H9 (cell line): ENCODE results near the gene BORCS8. TPM values are rescaled to one million over a fixed set of nuclear protein-coding genes. Genes with fewer than 3 reads are reported as not detected.

Experiments
- DNase-seq: peaks from one replicate; pipeline ENCODE4 v3.0.0-alpha.2; 2017
- H2AFZ ChIP-seq: one replicate; pipeline ENCODE4 v1.6.1; 2013; ENCODE audit warnings: mild to moderate bottlenecking, low read length, control low read depth, moderate library complexity
- H2AK5ac ChIP-seq: 2 replicates; pipeline ENCODE4 v1.6.1; 2013; ENCODE audit warnings: low read length, control low read depth, mixed read lengths; ENCODE audit not compliant: insufficient read length
- H2BK120ac ChIP-seq: one replicate; pipeline ENCODE4 v1.6.1; 2013; ENCODE audit warnings: low read depth, mild to moderate bottlenecking, low read length, control low read depth, inconsistent platforms; ENCODE audit not compliant: poor library complexity, severe bottlenecking
- H2BK12ac ChIP-seq: 2 replicates; pipeline ENCODE4 v1.6.1; 2013; ENCODE audit warnings: low read length, control low read depth, mixed read lengths, low read depth; ENCODE audit not compliant: insufficient read length
- H2BK15ac ChIP-seq: 2 replicates; pipeline ENCODE4 v1.6.1; 2013; ENCODE audit warnings: low read depth, low read length, control low read depth
- H2BK20ac ChIP-seq: one replicate; pipeline ENCODE4 v1.6.1; 2013; ENCODE audit warnings: low read depth, mild to moderate bottlenecking, low read length, control low read depth, inconsistent platforms; ENCODE audit not compliant: poor library complexity, severe bottlenecking
- H2BK5ac ChIP-seq: 2 replicates; pipeline ENCODE4 v1.6.1; 2013; ENCODE audit warnings: low read length, control low read depth, mixed read lengths; ENCODE audit not compliant: insufficient read length
- H3K14ac ChIP-seq: 2 replicates; pipeline ENCODE4 v1.6.1; 2013; ENCODE audit warnings: low read length, control low read depth; ENCODE audit not compliant: insufficient read depth
- H3K18ac ChIP-seq: 2 replicates; pipeline ENCODE4 v1.6.1; 2013; ENCODE audit warnings: low read depth, mild to moderate bottlenecking, mixed read lengths, low read length, control low read depth; ENCODE audit not compliant: insufficient read length
- H3K23ac ChIP-seq: 2 replicates; pipeline ENCODE4 v1.6.1; 2013; ENCODE audit warnings: low read length, control low read depth, mixed read lengths, low read depth; ENCODE audit not compliant: insufficient read length
- H3K23me2 ChIP-seq: 2 replicates; pipeline ENCODE4 v1.6.1; 2013; ENCODE audit warnings: low read depth, mild to moderate bottlenecking, mixed read lengths, low read length, control low read depth; ENCODE audit not compliant: insufficient read length, poor library complexity, severe bottlenecking
- H3K27ac ChIP-seq: 2 replicates; pipeline ENCODE4 v1.5.1; 2013; ENCODE audit warnings: low read length, control low read depth, mixed read lengths, low read depth; ENCODE audit not compliant: insufficient read length
- H3K27me3 ChIP-seq: 2 replicates; pipeline ENCODE4 v1.6.1; 2013; ENCODE audit warnings: low read length, control low read depth, inconsistent platforms; ENCODE audit not compliant: insufficient read depth
- H3K4ac ChIP-seq: 2 replicates; pipeline ENCODE4 v1.6.1; 2013; ENCODE audit warnings: low read depth, mild to moderate bottlenecking, control low read depth, inconsistent platforms, low read length, moderate library complexity
- H3K4me1 ChIP-seq: 2 replicates; pipeline ENCODE4 v1.6.1; 2013; ENCODE audit warnings: low read length, control low read depth, inconsistent platforms; ENCODE audit not compliant: insufficient read depth
- H3K4me2 ChIP-seq: 2 replicates; pipeline ENCODE4 v1.6.1; 2013; ENCODE audit warnings: low read length, control low read depth, mixed read lengths; ENCODE audit not compliant: insufficient read length, insufficient read depth
- H3K56ac ChIP-seq: 2 replicates; pipeline ENCODE4 v1.6.1; 2013; ENCODE audit warnings: low read depth, mild to moderate bottlenecking, mixed read lengths, low read length, control low read depth; ENCODE audit not compliant: insufficient read length
- H3K79me1 ChIP-seq: 2 replicates; pipeline ENCODE4 v1.6.1; 2013; ENCODE audit warnings: low read depth, mild to moderate bottlenecking, moderate library complexity, low read length, control low read depth, inconsistent platforms; ENCODE audit not compliant: insufficient read depth, poor library complexity, severe bottlenecking
- H3K79me2 ChIP-seq: 2 replicates; pipeline ENCODE4 v1.6.1; 2013; ENCODE audit warnings: low read length, control low read depth, inconsistent platforms; ENCODE audit not compliant: insufficient read depth
- H3K9ac ChIP-seq: 2 replicates; pipeline ENCODE4 v1.6.1; 2013; ENCODE audit warnings: low read length, control low read depth, mixed read lengths; ENCODE audit not compliant: insufficient read length; ENCODE audit errors: extremely low read depth
- H3K9me3 ChIP-seq: one replicate; pipeline ENCODE4 v1.6.1; 2013; ENCODE audit warnings: low read depth, low read length, inconsistent platforms; ENCODE audit not compliant: control insufficient read depth
- H3T11ph ChIP-seq: one replicate; pipeline ENCODE4 v1.6.1; 2013; ENCODE audit warnings: mild to moderate bottlenecking, low read length, control low read depth, inconsistent platforms
- H4K20me1 ChIP-seq: one replicate; pipeline ENCODE4 v1.6.1; 2013; ENCODE audit not compliant: control insufficient read depth, insufficient read length, insufficient read depth
- H4K5ac ChIP-seq: 2 replicates; pipeline ENCODE4 v1.6.1; 2013; ENCODE audit warnings: low read depth, mild to moderate bottlenecking, mixed read lengths, low read length, control low read depth; ENCODE audit not compliant: insufficient read length
- H4K8ac ChIP-seq: replicated peaks from 2 replicates; pipeline ENCODE4 v1.6.1; 2013; ENCODE audit warnings: low read length, control low read depth, mixed read lengths, low read depth; ENCODE audit not compliant: insufficient read length
- H4K91ac ChIP-seq: 2 replicates; pipeline ENCODE4 v1.6.1; 2013; ENCODE audit warnings: low read depth, mild to moderate bottlenecking, moderate library complexity, mixed read lengths, low read length, control low read depth; ENCODE audit not compliant: insufficient read length
- H3K27ac Mint-ChIP-seq, 3 experiments: 2 replicates in 2 of 3; 3 replicates in 1 of 3; pipeline ENCODE4 v1.8.0; 2020 to 2021; ENCODE audit warnings: mixed read lengths in 3 of 3, mild to moderate bottlenecking in 1 of 3, moderate library complexity in 1 of 3
- H3K27me3 Mint-ChIP-seq: 2 replicates; pipeline ENCODE4 v1.8.0; 2021; ENCODE audit warnings: low read depth, mild to moderate bottlenecking, moderate library complexity, mixed read lengths
- H3K36me3 Mint-ChIP-seq, 3 experiments: 2 replicates in 2 of 3; 3 replicates in 1 of 3; pipeline ENCODE4 v1.8.0; 2020 to 2021; ENCODE audit warnings: low read depth in 3 of 3, mixed read lengths in 3 of 3; ENCODE audit not compliant: insufficient read depth in 1 of 3
- H3K4me1 Mint-ChIP-seq, 2 experiments: 2 replicates each; pipeline ENCODE4 v1.8.0; 2020; ENCODE audit warnings: mixed read lengths in 2 of 2
- H3K4me3 Mint-ChIP-seq, 2 experiments: 2 replicates in 1 of 2; 3 replicates in 1 of 2; pipeline ENCODE4 v1.8.0; 2020 to 2021; ENCODE audit warnings: mild to moderate bottlenecking in 2 of 2, mixed read lengths in 2 of 2, moderate library complexity in 1 of 2
- H3K9me3 Mint-ChIP-seq, 2 experiments: 2 replicates in 1 of 2; 3 replicates in 1 of 2; pipeline ENCODE4 v1.8.0; 2020; ENCODE audit warnings: mild to moderate bottlenecking in 2 of 2, mixed read lengths in 2 of 2, moderate library complexity in 1 of 2
- CTCF ChIP-seq: fragments of 200-600 bp; sonication (generic); conservative IDR thresholded peaks from 3 replicates; pipeline ENCODE4 v1.8.0; 2021; ENCODE audit warnings: antibody characterized with exemption, mild to moderate bottlenecking
- WGBS: extraction: QIAGEN DNeasy Blood & Tissue Kit; methylation state at CpG from one replicate; pipeline ENCODE4 v1.1.7; 2013; ENCODE audit warnings: missing lambda C conversion rate, low lambda C conversion rate, mixed read lengths; ENCODE audit not compliant: insufficient read length; ENCODE audit errors: extremely low coverage; 5-methylcytosine and 5-hydroxymethylcytosine counted together
- total RNA-seq: library from RNA; stranded (reverse); gene quantifications from 2 replicates; pipeline ENCODE4 v1.2.1, GENCODE V29; 2021

Gene BORCS8
- total RNA-seq, 1 experiment from 2014 or later: 20.4 TPM

DNA sequence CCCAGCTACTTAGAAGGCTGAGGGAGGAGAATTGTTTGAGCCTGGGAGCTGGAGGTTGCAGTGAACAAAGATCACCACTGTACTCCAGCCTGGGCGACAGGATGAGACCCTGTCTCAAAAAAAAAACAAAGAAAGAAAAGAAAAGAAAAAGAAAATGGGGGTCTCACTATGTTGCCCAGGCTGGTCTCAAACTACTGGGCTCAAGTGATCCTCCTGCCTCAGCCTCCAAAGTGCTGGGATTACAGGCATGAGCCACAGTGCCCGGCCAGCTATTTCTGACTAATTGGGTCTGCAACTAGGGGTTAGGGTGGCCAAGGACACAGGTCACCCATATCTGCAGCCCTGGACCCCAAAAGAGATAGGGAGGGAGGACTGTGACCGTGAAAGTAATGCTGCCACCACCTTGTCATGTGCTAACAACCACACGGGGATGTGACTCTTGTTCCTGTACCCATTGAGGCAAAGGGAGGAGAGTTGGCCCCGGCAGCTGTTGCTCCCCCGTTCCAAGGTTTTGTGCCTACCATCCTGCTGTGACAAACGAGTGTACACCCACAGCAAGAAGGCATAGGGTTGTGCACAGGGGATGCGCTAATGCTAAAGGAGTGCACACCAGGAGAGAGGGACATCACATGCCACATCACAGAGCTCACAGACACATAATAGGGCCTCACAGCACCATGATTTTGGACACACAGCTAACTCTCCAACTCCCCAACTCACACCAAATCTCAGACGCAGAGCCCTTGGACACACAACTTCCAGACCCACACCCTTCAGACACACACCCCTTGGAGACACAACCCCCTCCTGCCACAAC lies 22.5 kb downstream of the BORCS8 start:
- Histone ChIP-seq H3K79me1 (no peaks in the 10 kb centered on the region), H3K23ac (no peak overlapping the region), H3K27me3 (peaks cover 6% of the 10 kb centered on the region; the same call in 1 of the 2 replicates), H2BK120ac (no peak overlapping the region), H2AK5ac (no peak overlapping the region), H3K56ac (no peak overlapping the region), H3K9me3 (no peaks in the 10 kb centered on the region), H3T11ph (no peak overlapping the region), H2BK15ac (no peak overlapping the region), H3K9ac (no peak overlapping the region), H3K79me2 (no peaks in the 10 kb centered on the region), H3K4me2 (peak overlapping the region; percentile 41), H4K8ac (no peak overlapping the region), H2AFZ (no peak overlapping the region), H4K20me1 (no peaks in the 10 kb centered on the region), H2BK20ac (no peak overlapping the region), H3K14ac (no peak overlapping the region), H3K4ac (no peak overlapping the region), H3K23me2 (no peaks in the 10 kb centered on the region), H2BK5ac (no peak overlapping the region), H2BK12ac (no peak overlapping the region), H4K91ac (no peak overlapping the region), H4K5ac (no peak overlapping the region), H3K27ac (no peak overlapping the region), H3K18ac (no peak overlapping the region), H3K4me1 (no peaks in the 10 kb centered on the region)
- WGBS: no CpG with 5 or more reads among the region's 9 CpGs
- Mint-ChIP-seq H3K27me3 (peaks cover 68% of the 10 kb centered on the region), H3K9me3 (no peaks in the 10 kb centered on the region), H3K36me3 (no peaks in the 10 kb centered on the region; a peak in 1 of 7 replicates), H3K4me1 (peaks cover 18 to 39% of the 10 kb centered on the region in 2 experiments), H3K4me3 (peak overlapping the region; percentile 56 to 77), H3K27ac (no peak overlapping the region)
- DNase-seq: no peak
- no peak for TF ChIP-seq CTCF
